Uterus (tissue), 4 donors: ENCODE results near the gene HTATSF1. TPM values are rescaled to one million over a fixed set of nuclear protein-coding genes. Genes with fewer than 3 reads are reported as not detected.

Experiments
- DNase-seq, 2 donors: peaks; one replicate each; pipeline ENCODE4 v3.0.0-alpha.2; 2019 to 2020
- H3K27ac ChIP-seq, 2 donors: fragments of 200-600 bp; sonication (generic); 1 replicate in 1 of 2; 2 replicates in 1 of 2; pipeline ENCODE4 v1.5.1; 2016 to 2018
- H3K27me3 ChIP-seq, 2 donors: fragments of 200-600 bp; sonication (generic); one replicate each; pipeline ENCODE4 v1.5.1; 2018 to 2019; ENCODE audit warnings: control low read depth in 1 of 2
- H3K36me3 ChIP-seq, 2 donors: fragments of 200-600 bp; sonication (generic); one replicate each; pipeline ENCODE4 v1.5.1; 2019; ENCODE audit warnings: control low read depth in 1 of 2
- H3K4me1 ChIP-seq, 2 donors: fragments of 200-600 bp; sonication (generic); one replicate each; pipeline ENCODE4 v1.5.1; 2018 to 2019; ENCODE audit warnings: control low read depth in 1 of 2
- H3K4me3 ChIP-seq, 2 donors: fragments of 200-600 bp; sonication (generic); 1 replicate in 1 of 2; 2 replicates in 1 of 2; pipeline ENCODE4 v1.5.1; 2018 to 2019; ENCODE audit warnings: mild to moderate bottlenecking in 1 of 2
- H3K9me3 ChIP-seq, 2 donors: fragments of 200-600 bp; sonication (generic); one replicate each; pipeline ENCODE4 v1.5.1; 2019; ENCODE audit warnings: control low read depth in 1 of 2
- CTCF ChIP-seq, 4 experiments: fragments of 200-600 bp in 2 of 4; fragments of 450-650 bp in 2 of 4; sonication (generic) in 2 of 4; IDR thresholded peaks; one replicate each; pipeline ENCODE4 v1.5.1; 2016 to 2019; ENCODE audit warnings: antibody characterized with exemption in 4 of 4, mild to moderate bottlenecking in 2 of 4, moderate library complexity in 1 of 4
- POLR2A ChIP-seq, 2 donors: fragments of 450-650 bp; IDR thresholded peaks; one replicate each; pipeline ENCODE4 v1.6.1; 2016; ENCODE audit warnings: antibody characterized with exemption in 2 of 2, mild to moderate bottlenecking in 1 of 2, moderate library complexity in 1 of 2
- intact Hi-C: fragments of 100-400 bp; cut with DNase I; formaldehyde crosslinking; loops from one replicate; pipeline ENCODE4 v1.15.1; 2023; ENCODE audit warnings: low total_unique reads
- total RNA-seq, 4 donors: library from RNA; depleted of rRNA in 3 of 4; stranded (reverse); fragments of >200 nt in 3 of 4; gene quantifications; one replicate each; pipeline versions ENCODE4 v1.1.0 to v1.2.4, GENCODE V29; 2014 to 2023
- donor health status: DM: yes; HTN: yes; CAD: no.

HTATSF1 gene
- total RNA-seq, 4 donors from 2014 or later = 21.0 to 111 (median 71.3) TPM

GRCh38 chrX:136525738-136526606 is 28.6 kb downstream of the HTATSF1 start:
- intact Hi-C loops = no loop called here
- Histone ChIP-seq H3K27ac (peak overlapping the region; percentile 23 to 49), H3K27me3 (peaks cover 0 to 4% of the 10 kb centered on the region in 2 donors), H3K9me3 (no peaks in the 10 kb centered on the region), H3K4me1 (no peaks in the 10 kb centered on the region), H3K36me3 (no peaks in the 10 kb centered on the region), H3K4me3 (no peak overlapping the region)
- TF ChIP-seq POLR2A (IDR thresholded peaks at IDR 0.05) (no peak), CTCF (IDR thresholded peaks at IDR 0.05) (no peak)
- peak; percentile 81 to 84 for DNase-seq

- Histone ChIP-seq H3K4me3 (no peak overlapping the region), H3K27ac (no peak overlapping the region), H3K9me3 (no peaks in the 10 kb centered on the region), H3K4me1 (no peaks in the 10 kb centered on the region), H3K27me3 (no peaks in the 10 kb centered on the region), H3K36me3 (no peaks in the 10 kb centered on the region)
- TF ChIP-seq POLR2A (IDR thresholded peaks at IDR 0.05) (no peak), CTCF (IDR thresholded peaks at IDR 0.05) (no peak)
- intact Hi-C loops = no loop called here
- DNase-seq = no peak
Observed at GRCh38 chrX:136528645-136529315, 31.4 kb downstream of the HTATSF1 start.

GRCh38 chrX:136529795-136530194 is 32.4 kb downstream of the HTATSF1 start:
- no peaks in the 10 kb centered on the region for H3K36me3 ChIP-seq
- TF ChIP-seq CTCF (IDR thresholded peaks at IDR 0.05) (no peak), POLR2A (IDR thresholded peaks at IDR 0.05) (no peak)

GRCh38 chrX:136531951-136532350 is 34.6 kb downstream of the HTATSF1 start, which contains the start of gene VGLL1:
VGLL1 (plus strand) TSS chrX:136532215; CDS start chrX:136536021, 3,806 bp downstream.
- DNase-seq = no peak
- intact Hi-C loops = no loop called here
- Histone ChIP-seq H3K27me3 (no peaks in the 10 kb centered on the region), H3K4me1 (no peaks in the 10 kb centered on the region), H3K36me3 (no peaks in the 10 kb centered on the region), H3K27ac (no peak within 1 kb of the TSS), H3K9me3 (no peaks in the 10 kb centered on the region), H3K4me3 (no peak within 1 kb of the TSS)
- no peak for TF ChIP-seq POLR2A (IDR thresholded peaks at IDR 0.05)
- TF ChIP-seq CTCF (IDR thresholded peaks at IDR 0.05) = no peak

More at GRCh38 chrX:136529795-136530194, 32.4 kb downstream of the HTATSF1 start:
- intact Hi-C loops = no loop called here
- Histone ChIP-seq H3K4me3 (no peak overlapping the region), H3K9me3 (no peaks in the 10 kb centered on the region), H3K4me1 (no peaks in the 10 kb centered on the region), H3K27me3 (no peaks in the 10 kb centered on the region), H3K27ac (no peak overlapping the region)
- no peak for DNase-seq

GRCh38 chrX:136534131-136534530 is 36.7 kb downstream of the HTATSF1 start:
- Histone ChIP-seq H3K9me3 (no peaks in the 10 kb centered on the region), H3K36me3 (no peaks in the 10 kb centered on the region), H3K27me3 (no peaks in the 10 kb centered on the region), H3K4me1 (no peaks in the 10 kb centered on the region), H3K27ac (no peak overlapping the region), H3K4me3 (no peak overlapping the region)
- intact Hi-C loops = no loop called here
- TF ChIP-seq POLR2A (IDR thresholded peaks at IDR 0.05) (no peak), CTCF (IDR thresholded peaks at IDR 0.05) (no peak)
- no peak for DNase-seq
